Fibroblast of villous mesenchyme (primary cell): ENCODE data around the gene NPFFR1. TPM values are rescaled to one million over a fixed set of nuclear protein-coding genes. Genes with fewer than 3 reads are reported as not detected.

ENCODE experiments used
- DNase-seq: peaks from one replicate; pipeline ENCODE4 v3.0.0-alpha.2; 2010; ENCODE audit warnings: low read depth
- H3K4me3 ChIP-seq: 2 replicates; pipeline ENCODE4 v1.5.1; 2011; ENCODE audit warnings: low read depth, mild to moderate bottlenecking, low read length
- total RNA-seq: library from RNA; depleted of rRNA; stranded (reverse); fragments of >200 nt; gene quantifications from 2 replicates; pipeline ENCODE4 v1.2.3, GENCODE V29; 2012
- TF ChIP-seq, protein P1 (sequence below): IDR thresholded peaks from 2 replicates; pipeline ENCODE4 v1.5.1; 2012; ENCODE audit warnings: low read depth, mild to moderate bottlenecking, low read length; ENCODE audit not compliant: insufficient read depth

Gene NPFFR1
- total RNA-seq, 1 donor = not detected

DNA sequence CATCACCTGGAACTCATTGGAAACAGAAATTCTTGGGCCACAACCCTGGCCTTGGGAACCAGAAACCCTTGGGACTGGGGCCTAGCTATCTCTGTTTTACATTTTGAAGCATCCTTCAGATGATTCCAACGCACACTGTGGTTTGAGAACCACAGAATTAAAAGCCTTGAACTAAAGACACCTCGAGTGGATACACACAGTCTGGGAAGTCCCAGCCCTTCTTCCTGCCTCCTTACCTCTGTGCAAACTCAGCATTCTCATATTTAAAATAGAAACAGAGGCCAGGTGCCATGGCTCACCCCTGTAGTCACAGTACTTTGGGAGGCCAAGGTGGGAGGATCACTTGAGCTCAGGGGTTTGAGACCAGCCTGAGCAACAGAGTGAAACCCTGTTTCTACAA, 12.9 kb downstream of the NPFFR1 start:
- H3K4me3 ChIP-seq = no peak overlapping the region
- no peak for DNase-seq
- TF ChIP-seq, protein P1, sequence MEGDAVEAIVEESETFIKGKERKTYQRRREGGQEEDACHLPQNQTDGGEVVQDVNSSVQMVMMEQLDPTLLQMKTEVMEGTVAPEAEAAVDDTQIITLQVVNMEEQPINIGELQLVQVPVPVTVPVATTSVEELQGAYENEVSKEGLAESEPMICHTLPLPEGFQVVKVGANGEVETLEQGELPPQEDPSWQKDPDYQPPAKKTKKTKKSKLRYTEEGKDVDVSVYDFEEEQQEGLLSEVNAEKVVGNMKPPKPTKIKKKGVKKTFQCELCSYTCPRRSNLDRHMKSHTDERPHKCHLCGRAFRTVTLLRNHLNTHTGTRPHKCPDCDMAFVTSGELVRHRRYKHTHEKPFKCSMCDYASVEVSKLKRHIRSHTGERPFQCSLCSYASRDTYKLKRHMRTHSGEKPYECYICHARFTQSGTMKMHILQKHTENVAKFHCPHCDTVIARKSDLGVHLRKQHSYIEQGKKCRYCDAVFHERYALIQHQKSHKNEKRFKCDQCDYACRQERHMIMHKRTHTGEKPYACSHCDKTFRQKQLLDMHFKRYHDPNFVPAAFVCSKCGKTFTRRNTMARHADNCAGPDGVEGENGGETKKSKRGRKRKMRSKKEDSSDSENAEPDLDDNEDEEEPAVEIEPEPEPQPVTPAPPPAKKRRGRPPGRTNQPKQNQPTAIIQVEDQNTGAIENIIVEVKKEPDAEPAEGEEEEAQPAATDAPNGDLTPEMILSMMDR = no peak

DNA sequence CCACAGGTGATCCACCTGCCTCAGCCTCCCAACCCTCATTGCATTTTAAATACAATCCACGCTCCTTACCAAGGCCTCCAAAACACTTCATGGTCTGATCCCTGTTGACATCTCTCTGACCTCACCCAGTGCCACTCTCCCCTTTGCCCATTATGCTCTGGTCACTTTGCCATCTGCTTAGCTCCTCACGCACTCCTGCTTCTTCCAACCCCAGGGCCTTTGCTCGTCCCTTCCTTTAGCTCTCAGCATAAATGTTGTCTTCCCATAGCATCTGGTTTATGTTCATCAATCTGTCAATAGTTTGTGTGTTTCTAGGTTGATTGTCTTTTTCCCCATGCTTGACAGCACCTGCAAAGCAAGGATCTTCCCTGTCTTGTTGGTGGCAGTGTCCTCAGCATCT, 14.1 kb downstream of the NPFFR1 start:
- DNase-seq = no peak
- no peak overlapping the region for H3K4me3 ChIP-seq
- TF ChIP-seq, protein P1 = no peak

DNA sequence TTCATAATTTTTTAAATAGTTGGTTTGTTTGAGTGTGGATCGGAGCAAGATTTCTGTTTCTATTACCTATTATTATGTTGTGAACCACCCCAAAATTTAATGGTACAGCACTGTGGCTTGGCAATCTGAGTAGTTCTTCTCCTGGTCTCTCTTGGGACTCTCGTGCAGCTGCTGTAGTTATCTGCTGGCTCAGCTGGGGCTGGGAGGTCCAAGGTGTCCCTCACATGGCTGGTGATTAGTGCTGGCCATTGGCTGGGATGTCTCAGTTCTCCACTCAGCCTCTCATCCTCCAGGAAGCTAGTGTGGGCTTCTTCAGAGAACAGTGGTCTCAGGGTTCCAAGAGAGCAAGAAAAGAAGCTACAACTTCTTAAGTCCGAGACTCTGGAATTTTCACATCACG, 15.4 kb downstream of the NPFFR1 start:
- DNase-seq = no peak
- TF ChIP-seq, protein P1 = no peak

DNA sequence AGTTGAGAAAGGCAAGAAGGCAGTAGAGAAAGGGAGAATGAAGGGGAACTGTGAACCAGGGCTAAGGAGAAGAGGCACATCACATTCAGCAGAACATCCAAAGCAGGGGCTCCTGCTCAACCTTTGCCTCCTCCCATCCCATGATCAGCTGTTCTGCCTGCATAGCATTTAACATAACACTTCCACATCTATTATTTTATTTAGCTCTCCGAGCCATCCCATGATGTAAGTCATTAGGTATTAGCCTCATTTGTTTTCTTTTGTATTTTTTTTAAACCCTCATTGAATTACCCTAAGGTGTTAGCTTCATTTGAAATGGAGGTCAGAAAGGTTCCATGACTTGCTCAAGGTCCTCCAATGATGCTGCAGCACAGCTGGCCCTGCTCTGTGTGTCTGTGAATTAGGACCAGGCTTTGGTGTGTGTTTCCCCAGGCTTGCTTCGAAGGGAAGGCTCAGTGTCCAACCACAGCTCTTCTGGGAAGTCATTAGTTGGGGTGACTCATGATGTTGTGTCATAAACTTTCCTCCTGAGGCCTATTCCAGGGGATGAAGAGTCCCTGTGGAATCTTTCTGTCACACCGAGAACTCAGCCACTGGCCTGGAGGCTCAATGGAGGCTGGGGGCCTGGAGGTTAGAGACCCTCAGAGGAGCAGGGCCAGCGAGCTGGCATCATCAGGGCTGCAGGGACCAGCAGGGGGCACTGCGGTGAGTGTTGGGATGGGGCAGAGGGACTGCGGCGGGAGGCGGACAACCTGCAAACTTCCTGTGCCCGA, 16.5 kb downstream of the NPFFR1 start:
- DNase-seq = peak; percentile 96
- TF ChIP-seq, protein P1 = peak; percentile 9
- H3K4me3 ChIP-seq = no peak overlapping the region

More for the DNA sequence above, 15.4 kb downstream of the NPFFR1 start:
- no peak overlapping the region for H3K4me3 ChIP-seq

DNA sequence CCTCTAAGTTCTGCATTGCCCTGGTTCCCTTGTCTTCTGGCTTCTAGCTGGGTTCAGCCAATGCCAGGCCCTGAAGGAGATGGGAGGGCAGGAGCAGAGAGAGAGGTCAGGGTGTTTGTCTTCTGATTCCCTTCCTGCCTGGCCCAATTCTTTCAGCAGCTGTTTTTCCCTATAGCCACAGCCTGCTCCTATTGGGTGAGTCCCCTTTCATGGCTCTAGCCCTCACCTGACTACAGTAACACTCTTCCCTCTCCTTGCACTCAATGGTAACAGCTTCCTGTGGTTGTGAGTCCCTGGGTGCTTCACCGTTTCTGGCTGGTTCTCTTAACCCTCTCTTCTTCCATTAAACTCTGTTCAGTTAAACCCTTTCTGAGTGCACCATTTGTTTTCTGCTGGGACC, 17.1 kb downstream of the NPFFR1 start:
- DNase-seq = no peak
- no peak overlapping the region for H3K4me3 ChIP-seq
- TF ChIP-seq, protein P1 = no peak

DNA sequence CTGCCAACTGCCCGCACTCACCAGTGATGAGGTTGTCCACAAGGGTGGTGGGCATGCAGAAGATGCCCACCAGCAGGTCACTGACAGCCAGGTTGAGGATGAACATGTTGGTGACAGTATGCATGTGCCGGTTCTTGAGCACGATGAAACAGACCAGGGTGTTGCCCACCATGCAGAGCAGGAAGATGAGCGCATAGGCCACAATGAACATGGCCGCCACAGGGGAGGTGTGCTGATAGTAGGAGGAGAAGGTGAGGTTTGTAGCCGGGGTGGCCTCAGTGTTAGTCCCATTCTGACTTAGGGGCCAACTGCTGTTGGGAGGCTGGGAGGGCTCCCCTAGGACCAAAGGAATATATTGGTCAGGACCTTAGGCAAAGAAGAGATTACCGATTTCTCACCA, 17.7 kb downstream of the NPFFR1 start:
- DNase-seq = no peak
- TF ChIP-seq, protein P1 = no peak
- no peak overlapping the region for H3K4me3 ChIP-seq
